Inferior parietal cortex (tissue), 1 donor: Measurements from ENCODE around the gene ILF2.

ENCODE experiments used
- DNase-seq: peaks from one replicate; pipeline ENCODE4 v3.0.0-alpha.2; 2016; ENCODE audit errors: extremely low spot score

The ILF2 gene

DNA sequence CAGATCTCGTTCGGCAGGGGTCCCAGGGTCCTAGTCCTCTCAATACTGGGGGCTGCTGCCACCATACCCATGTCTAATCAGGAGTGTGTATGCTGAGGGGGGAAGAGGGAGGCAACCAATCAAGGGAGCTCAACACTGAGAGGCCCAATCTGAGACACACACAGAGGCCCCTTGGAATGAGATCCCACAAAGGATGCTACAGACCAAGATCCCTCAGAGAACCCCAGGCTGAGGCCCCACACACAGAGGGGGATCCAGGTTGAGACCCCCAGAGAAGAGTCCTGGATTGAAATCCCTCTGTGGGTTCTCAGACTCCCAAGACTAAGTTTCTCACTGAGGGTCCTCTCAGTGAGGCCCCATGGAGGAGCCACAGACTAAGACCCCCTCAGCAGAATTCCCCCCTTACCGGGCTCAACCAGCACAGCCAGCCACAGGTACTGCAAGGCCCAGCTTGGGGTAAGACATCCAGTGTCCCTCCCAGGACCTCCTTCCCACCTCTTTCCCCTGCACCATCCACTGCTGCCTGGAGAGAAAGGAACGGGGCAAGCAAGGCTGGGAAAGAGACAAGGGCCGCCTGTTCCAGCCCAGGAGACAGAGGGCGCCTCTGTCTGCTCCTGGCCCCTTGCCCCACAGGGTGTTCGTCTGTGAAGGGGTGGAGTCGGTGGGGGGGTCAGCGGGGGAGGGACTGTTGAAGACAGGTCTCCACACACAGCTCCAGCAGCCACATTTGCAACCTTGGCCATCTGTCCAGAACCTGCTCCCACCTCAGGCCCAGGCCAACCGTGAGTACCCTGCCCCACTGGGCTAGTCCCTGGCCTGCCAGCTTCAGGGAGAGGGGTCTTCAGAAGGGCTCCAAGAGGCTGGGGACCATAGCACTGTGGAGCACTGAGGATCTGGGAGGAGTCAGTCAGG is 42.8 kb downstream of the ILF2 start, which contains the start of gene S100A1:
Gene S100A1 (plus strand): TSS at position 720 of the 912 bp plus-strand sequence. CDS start 2,088 bp downstream, outside the sequence.
- peak; percentile 65 for DNase-seq

DNA sequence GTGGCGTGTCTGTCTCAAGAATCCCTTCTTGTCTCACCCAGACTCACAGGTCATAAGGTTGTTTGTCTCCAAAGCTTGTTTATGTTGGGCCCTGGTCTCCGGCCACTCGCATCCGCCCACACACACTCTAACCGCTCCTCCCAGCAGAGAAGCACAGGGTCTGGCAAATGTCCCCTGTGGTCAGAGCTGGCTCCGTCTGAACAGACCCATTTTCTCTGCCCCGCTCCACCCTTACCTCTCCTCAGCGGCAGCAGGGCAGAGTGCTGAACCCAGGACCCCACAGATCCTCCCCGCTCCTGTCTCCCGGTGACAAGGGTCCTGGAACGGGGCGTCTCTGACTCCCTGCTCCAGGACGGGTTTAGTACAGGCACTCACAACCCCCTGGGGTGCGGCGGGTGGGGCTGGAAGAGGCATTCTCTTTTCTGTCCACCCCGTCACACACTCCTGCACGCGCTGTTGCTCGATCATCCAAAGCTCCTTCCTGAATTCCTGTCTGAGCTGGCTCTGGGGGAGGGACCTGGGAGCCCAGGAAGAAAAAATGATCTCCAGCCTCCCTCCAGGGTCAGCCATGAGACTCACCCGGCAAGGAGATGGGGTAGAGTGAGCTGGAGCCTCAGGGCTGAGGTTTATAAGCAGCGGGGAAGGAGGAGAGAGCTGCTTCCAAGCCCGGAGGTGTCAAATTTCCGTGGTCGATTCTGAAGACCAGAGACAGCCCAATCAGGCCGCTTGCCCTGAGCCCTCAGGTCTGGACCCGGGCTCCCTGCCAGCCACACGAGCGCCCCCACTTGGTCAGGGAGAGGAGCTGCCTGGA is 43.7 kb downstream of the ILF2 start, which contains the start of gene S100A13:
Gene S100A13 (minus strand): TSS at position 602 of the 811 bp plus-strand sequence. CDS start 1,033 bp downstream, outside the sequence.
- DNase-seq, result peak; percentile 71

DNA sequence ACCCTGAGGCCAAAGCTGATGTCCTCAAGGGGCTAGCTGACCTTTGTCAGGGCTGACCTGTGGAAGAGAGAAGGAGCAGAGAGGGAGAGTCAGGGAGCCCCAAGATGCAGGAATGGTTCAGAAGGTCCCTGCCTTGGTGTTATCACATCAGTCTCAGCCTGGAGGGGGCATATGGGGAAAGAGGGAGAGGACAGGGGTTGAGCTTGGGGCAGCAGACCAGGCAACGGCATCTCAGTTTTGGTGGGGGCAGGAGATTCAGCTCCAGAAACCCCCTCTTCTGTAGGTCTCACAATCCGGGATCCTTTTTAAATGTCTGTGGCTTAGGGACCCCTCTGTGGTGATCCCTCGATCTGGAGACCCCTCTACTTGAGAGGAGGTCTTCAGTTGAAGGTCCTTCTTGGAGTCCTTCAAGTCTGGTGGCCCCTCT is 44.3 kb downstream of the ILF2 start:
- DNase-seq, result no peak

- DNase-seq, result no peak
Measured at GRCh38 chr1:153624965-153625611, 45.7 kb downstream of the ILF2 start.

DNA sequence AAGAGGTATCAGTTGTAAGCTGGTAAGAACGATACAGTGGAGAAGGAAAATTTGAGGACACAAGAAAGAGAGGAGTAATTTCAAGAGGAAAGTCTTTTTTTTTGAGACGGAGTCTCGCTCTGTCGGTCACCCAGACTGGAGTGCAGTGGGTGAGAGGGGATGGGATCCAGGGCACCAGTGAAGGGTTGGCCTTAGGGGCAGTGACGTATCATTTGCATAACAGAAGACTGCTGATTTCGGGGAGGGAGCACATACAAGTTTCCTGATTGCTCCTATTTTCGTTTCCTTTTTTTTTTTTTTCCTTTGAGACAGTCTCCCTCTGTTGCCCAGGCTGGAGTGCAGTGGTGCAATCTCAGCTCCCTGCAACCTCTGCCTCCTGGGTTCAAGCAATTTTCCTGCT is 47.7 kb downstream of the ILF2 start:
- no peak for DNase-seq

GRCh38 chr1:153619171-153619570 is 51.6 kb downstream of the ILF2 start:
- no peak for DNase-seq

GRCh38 chr1:153617663-153618062 is 53.1 kb downstream of the ILF2 start:
- DNase-seq, result no peak

- DNase-seq, result no peak
Measured at GRCh38 chr1:153616917-153617311, 53.9 kb downstream of the ILF2 start.

DNA sequence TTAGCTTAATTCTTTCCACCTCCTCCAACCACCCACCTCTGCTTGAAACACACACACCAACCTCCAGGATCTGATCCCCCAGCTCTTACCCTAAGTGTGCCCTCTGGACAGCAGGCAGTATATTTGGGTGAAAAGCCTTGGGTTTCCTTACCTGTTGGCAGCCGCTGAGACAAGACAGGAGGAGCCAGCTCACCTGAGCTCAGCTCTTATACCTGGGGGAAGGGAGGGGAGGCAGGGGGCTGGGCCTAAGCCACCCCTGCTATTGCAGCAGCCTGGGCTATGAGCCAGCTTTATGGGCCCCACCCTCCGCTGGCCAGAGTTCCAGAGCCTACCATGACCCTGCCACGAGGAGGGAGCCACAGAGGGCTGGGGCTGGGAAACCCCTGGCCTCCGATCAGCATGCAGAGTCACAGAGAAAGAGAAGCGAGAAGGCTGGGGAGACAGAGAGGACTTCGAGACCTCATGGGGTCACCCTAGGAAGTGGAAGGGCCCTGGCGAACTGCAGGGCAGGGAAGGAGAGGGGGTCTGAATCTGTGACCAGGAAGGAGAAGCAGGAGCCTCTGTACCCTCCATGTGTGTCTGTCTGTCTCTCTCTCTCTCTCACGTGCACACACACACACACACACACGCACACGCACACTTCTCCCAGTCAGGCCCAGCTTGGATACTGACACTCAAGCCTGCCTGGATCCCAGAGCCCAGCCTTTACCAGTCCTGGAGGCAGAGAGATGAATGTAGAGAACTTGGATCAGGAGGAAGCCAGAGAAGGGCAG is 54.5 kb downstream of the ILF2 start, which contains the start of gene S100A14:
Gene S100A14 (minus strand): TSS at position 182 of the 773 bp plus-strand sequence. CDS start 467 bp downstream, outside the sequence.
- DNase-seq, result no peak

DNA sequence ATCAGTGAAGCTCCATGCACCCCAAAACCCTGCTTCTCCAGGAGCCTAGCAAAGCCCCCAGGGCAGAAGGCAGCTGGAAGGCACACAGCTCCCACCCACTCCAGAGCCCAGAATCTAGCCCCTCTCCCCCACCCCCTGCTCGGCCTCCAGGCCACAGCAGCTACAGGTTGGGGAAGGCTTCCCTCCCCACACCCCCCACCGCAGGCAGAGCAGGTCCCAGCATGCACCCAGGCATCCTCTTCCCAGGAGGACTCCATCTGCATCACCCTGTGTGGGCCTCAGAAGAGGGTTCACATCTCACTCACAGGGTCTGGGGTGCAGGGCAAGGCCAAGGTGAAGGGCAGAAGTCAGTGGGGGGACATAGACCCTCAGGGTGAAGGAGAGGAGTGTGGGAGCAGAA is 55.4 kb downstream of the ILF2 start:
- DNase-seq, result no peak

DNA sequence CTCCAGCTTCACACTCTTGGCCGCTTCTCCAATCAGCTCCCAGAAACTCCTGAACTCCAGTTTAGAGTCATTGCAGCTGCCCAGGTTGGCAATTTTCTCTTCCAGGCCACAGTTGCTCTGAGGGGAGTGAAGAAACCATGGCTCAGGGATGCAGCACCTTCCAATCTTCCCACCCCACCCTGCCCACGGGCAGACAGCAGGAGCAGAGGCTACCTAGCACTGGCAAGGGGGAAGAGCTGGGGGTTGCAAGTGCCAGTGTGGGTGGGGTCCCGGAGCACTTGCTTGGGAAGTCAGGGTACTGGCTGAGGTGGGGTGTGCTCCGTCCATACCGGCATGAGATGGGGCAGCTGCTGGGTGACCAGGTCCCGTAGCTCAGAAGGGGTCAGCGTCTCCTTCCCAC is 55.9 kb downstream of the ILF2 start:
- DNase-seq, result no peak

GRCh38 chr1:153614189-153614900 is 56.4 kb downstream of the ILF2 start:
- no peak for DNase-seq

DNA sequence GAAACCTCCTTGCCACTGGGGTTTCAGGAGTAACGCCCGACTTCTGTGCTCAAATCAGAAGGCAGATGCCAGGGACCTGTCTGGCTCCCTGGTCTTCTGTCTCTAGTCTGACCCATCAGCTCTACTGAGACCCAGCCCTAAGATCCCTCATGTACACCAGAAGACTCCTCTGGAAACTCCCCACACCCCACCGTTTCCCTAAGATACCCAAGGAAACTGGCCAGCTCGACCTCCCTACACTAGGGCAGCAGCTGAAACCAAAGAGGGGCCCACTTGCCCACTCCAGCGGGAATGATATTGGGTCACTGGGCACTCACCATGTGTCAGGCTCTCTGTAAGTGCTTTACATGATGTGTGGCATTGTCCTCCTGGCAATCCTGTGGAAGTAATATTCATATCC is 57.4 kb downstream of the ILF2 start:
- DNase-seq, result no peak

DNA sequence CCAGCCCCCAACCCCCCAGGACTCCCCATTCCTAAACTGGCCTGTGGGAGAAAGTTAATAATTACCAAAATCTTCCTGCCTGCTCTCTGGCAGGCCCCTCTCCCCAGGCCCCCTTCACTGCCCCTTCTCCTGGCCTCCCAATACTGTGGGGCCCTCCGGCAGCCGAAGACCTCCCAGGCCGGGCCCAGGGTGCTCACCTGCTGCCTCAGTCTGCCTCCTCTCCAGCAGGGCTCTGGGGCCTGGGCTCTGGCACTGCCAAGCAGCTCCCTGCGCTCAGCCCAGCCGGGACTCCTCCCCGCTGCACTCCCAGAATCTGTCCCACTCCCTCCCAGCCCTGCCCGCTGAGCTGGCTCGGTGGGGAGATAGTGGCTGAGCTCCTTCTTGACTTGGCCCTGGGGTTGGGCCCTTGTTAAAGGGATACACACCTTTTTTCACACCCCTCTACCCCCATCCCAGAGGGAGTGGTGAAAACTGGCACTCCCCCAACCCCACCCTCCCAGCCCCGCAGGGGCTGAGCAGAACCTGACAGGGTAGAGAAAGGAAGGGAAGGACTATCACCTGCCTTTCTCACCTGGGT is 58.0 kb downstream of the ILF2 start, which contains the start of gene S100A16:
Gene S100A16 (minus strand): TSS at position 383 of the 577 bp plus-strand sequence. CDS start 4,986 bp downstream, outside the sequence.
- no peak for DNase-seq

GRCh38 chr1:153612111-153612754 is 58.6 kb downstream of the ILF2 start:
- no peak for DNase-seq
